ENCODE results near the gene SMAD6. TPM values are rescaled to one million over a fixed set of nuclear protein-coding genes. Genes with fewer than 3 reads are reported as not detected.

Gene SMAD6
- total RNA-seq, 1 experiment from 2014 or later = 8.9 TPM

DNA sequence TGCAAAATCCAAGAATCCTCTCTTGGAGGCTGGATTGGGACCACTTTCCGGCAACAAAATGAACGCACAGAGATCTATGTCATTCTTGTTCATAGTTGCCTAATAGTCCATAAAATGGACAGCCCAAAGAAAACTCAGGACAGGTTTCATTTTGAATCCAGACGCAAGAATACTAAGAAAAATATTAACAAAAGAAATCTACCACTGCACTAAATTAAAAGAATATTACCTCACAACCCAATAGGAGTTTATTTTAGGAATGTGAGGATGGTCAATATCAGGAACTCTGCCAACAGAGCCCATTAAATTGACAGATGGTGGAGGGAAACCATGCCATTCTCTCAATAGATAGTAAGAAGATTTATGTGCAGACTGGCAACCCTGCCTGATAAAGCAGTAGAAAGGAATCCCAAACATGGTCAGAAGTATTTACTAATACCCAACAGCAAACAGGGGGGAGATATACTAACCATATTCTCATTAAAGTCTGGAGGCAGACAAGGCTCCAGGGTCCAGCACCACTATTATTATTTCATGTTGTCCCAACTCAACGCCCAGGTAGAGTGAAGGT is 127.6 kb downstream of the SMAD6 start:
- peaks cover 6% of the 10 kb centered on the region for H3K4me1 Mint-ChIP-seq (ENCODE audit: low read depth, unreplicated experiment)
- no peaks in the 10 kb centered on the region for H3K27me3 Mint-ChIP-seq (ENCODE audit: insufficient read depth, unreplicated experiment)
- TF ChIP-seq, protein P1, sequence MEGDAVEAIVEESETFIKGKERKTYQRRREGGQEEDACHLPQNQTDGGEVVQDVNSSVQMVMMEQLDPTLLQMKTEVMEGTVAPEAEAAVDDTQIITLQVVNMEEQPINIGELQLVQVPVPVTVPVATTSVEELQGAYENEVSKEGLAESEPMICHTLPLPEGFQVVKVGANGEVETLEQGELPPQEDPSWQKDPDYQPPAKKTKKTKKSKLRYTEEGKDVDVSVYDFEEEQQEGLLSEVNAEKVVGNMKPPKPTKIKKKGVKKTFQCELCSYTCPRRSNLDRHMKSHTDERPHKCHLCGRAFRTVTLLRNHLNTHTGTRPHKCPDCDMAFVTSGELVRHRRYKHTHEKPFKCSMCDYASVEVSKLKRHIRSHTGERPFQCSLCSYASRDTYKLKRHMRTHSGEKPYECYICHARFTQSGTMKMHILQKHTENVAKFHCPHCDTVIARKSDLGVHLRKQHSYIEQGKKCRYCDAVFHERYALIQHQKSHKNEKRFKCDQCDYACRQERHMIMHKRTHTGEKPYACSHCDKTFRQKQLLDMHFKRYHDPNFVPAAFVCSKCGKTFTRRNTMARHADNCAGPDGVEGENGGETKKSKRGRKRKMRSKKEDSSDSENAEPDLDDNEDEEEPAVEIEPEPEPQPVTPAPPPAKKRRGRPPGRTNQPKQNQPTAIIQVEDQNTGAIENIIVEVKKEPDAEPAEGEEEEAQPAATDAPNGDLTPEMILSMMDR (IDR thresholded peaks at IDR 0.05; ENCODE audit: insufficient read depth in 1 of 2, low read depth in 1 of 2, low read length in 1 of 2, severe bottlenecking in 1 of 2, unreplicated experiment in 1 of 2) = no peak
- no peak overlapping the region for H3K4me3 Mint-ChIP-seq (ENCODE audit: unreplicated experiment)
- H3K9me3 Mint-ChIP-seq (ENCODE audit: unreplicated experiment) = no peaks in the 10 kb centered on the region
- intact Hi-C loops (cut with micrococcal nuclease; ENCODE audit: unreplicated experiment) = no loop called here
- no peaks in the 10 kb centered on the region for H3K36me3 Mint-ChIP-seq (ENCODE audit: insufficient read depth, unreplicated experiment)
- Histone ChIP-seq H3K4me1 (peaks cover 4% of the 10 kb centered on the region), H3K27me3 (replicated peaks; ENCODE audit: control insufficient read depth, insufficient read depth, low read length) (no peaks in the 10 kb centered on the region), H3K4me3 (ENCODE audit: low read depth, low read length) (no peak overlapping the region), H3K9me3 (no peaks in the 10 kb centered on the region), H3K36me3 (ENCODE audit: control insufficient read depth, insufficient read depth, low read length) (no peaks in the 10 kb centered on the region)
- ChIA-PET POLR2A (no interaction called here), CTCF (no interaction called here)
- no peak for DNase-seq
- H3K27ac Mint-ChIP-seq (ENCODE audit: unreplicated experiment) = no peak overlapping the region
- BruUV-seq (replicated peaks) = no TSS peak

DNA sequence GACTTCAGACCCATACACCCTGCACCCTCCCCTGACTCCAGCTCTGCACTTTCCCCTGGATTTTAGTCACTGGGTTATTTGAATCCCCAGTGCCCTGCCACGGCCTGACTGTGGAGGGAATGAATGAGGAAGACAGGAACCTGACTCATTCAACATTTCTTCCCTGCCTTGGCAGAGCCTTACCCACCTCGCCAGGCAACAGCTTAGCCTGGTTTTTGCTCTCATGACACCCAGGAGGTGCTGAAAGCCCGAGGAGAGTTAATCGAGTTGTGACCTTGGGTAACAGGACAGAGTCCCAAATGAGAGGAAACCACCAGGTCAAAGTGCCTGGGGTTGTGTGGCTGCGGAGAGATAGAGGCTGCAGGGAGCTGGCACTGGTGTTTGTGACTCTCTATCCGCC is 128.3 kb downstream of the SMAD6 start:
- Mint-ChIP-seq H3K36me3 (ENCODE audit: insufficient read depth, unreplicated experiment) (no peaks in the 10 kb centered on the region), H3K27me3 (ENCODE audit: insufficient read depth, unreplicated experiment) (no peaks in the 10 kb centered on the region), H3K4me3 (ENCODE audit: unreplicated experiment) (no peak overlapping the region), H3K27ac (ENCODE audit: unreplicated experiment) (no peak overlapping the region), H3K9me3 (ENCODE audit: unreplicated experiment) (no peaks in the 10 kb centered on the region), H3K4me1 (ENCODE audit: low read depth, unreplicated experiment) (peaks cover 6% of the 10 kb centered on the region)
- Histone ChIP-seq H3K4me3 (ENCODE audit: low read depth, low read length) (no peak overlapping the region), H3K36me3 (ENCODE audit: control insufficient read depth, insufficient read depth, low read length) (no peaks in the 10 kb centered on the region), H3K27me3 (replicated peaks; ENCODE audit: control insufficient read depth, insufficient read depth, low read length) (no peaks in the 10 kb centered on the region), H3K4me1 (peaks cover 12% of the 10 kb centered on the region), H3K9me3 (no peaks in the 10 kb centered on the region)
- POLR2A ChIA-PET = no interaction called here
- CTCF ChIA-PET = no interaction called here
- intact Hi-C loops (cut with micrococcal nuclease; ENCODE audit: unreplicated experiment) = no loop called here
- no TSS peak for BruUV-seq (replicated peaks)
- no peak for DNase-seq
- TF ChIP-seq, protein P1 (IDR thresholded peaks at IDR 0.05; ENCODE audit: insufficient read depth in 1 of 2, low read depth in 1 of 2, low read length in 1 of 2, severe bottlenecking in 1 of 2, unreplicated experiment in 1 of 2) = no peak

DNA sequence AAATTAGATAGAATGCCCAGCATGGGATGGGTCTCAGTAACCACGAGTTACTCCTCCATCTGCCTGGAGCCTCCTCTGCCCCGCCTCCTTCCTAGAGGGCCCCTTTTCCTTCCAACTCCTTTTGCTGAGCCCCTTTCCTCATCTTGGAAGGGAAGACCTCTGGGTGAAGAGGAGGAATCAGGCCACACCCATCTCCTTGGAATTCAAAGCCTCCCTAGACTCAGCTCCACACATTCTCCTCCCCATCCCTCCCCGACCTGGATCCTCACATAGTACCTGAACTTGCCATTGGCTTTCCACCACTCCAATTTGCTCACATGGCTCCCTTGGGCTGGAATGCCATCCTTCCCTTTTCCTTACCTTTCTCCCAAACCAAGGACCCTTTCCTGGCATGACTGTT is 128.8 kb downstream of the SMAD6 start:
- DNase-seq = no peak
- H3K27me3 Mint-ChIP-seq (ENCODE audit: insufficient read depth, unreplicated experiment) = no peaks in the 10 kb centered on the region
- H3K9me3 Mint-ChIP-seq (ENCODE audit: unreplicated experiment) = no peaks in the 10 kb centered on the region
- H3K4me1 ChIP-seq = peaks cover 14% of the 10 kb centered on the region
- POLR2A ChIA-PET = no interaction called here
- H3K4me3 Mint-ChIP-seq (ENCODE audit: unreplicated experiment) = no peak overlapping the region
- H3K4me1 Mint-ChIP-seq (ENCODE audit: low read depth, unreplicated experiment) = peaks cover 6% of the 10 kb centered on the region
- TF ChIP-seq, protein P1 (IDR thresholded peaks at IDR 0.05; ENCODE audit: insufficient read depth in 1 of 2, low read depth in 1 of 2, low read length in 1 of 2, severe bottlenecking in 1 of 2, unreplicated experiment in 1 of 2) = no peak
- no peaks in the 10 kb centered on the region for H3K27me3 ChIP-seq (replicated peaks; ENCODE audit: control insufficient read depth, insufficient read depth, low read length)
- no TSS peak for BruUV-seq (replicated peaks)
- H3K36me3 Mint-ChIP-seq (ENCODE audit: insufficient read depth, unreplicated experiment) = no peaks in the 10 kb centered on the region
- H3K27ac Mint-ChIP-seq (ENCODE audit: unreplicated experiment) = no peak overlapping the region
- CTCF ChIA-PET = interaction anchor here (0.6 kb wide), 1 partner anchor 352 kb away, joined by 3 read pairs; no protein-coding TSS in a partner anchor
- no peak overlapping the region for H3K4me3 ChIP-seq (ENCODE audit: low read depth, low read length)
- no peaks in the 10 kb centered on the region for H3K36me3 ChIP-seq (ENCODE audit: control insufficient read depth, insufficient read depth, low read length)
- no peaks in the 10 kb centered on the region for H3K9me3 ChIP-seq
- intact Hi-C loops (cut with micrococcal nuclease; ENCODE audit: unreplicated experiment) = no loop called here

Data from Caco-2 (cell line).